ENCODE measurements around the gene PABPN1L.

PABPN1L gene

GRCh38 chr16:88866151-88866920, at the start of gene PABPN1L:
PABPN1L (minus strand) TSS chr16:88866660; CDS start chr16:88866606, 54 bp downstream.
- no peak for DNase-seq

GRCh38 chr16:88915639-88916327, 49.3 kb upstream of the PABPN1L start:
- DNase-seq: no peak

DNA sequence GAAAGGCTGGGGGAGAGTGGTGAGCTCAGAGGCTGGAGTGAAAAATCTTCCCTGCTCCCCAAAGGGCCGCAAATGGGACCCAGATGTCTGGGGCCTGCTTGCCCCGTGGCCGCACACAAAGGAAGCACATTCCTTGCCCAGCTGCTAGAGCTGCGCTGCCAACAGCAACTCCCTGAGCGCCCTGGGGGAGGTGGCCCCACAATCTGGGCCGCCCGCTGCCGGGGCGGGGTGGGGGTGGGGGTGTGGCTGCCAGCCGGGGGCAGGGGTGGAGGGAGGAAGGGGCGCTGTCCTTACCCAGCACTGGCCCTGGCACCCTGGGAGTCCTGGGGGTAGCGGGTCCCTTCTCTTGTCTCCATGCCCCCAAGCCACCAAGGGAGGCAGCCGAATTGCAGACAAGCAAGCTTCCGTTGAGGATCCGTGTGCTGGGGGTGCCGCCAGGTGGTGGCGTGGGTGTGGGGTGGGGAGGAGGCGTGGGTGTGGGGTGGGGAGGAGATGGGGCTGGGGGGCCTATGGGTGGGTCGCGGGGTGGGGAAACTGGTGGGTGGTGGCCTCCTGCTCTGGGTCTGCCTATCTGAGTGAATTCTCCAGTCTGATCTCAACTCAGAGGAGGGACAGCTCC, 48.4 kb upstream of the PABPN1L start:
- no peak for DNase-seq

DNA sequence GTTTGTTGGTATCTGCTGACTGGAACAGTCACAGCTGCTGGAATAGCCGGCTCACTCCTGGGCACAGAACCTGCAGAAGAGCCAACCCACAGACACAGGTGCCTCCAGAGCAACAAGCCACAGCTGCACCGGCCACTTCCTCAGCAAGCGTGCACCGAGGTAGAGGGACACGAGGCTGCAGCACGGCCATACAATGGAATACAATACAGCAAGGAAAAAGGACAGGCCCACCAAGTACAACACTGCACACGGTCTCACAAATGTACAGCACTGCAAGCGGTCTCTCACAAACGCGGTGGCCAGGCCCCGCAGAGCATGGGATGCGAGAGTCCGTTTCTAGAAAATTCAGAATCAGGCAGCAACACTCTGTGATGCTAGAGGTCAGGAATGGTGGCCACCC, 47.4 kb upstream of the PABPN1L start:
- DNase-seq: no peak

- DNase-seq: no peak
Measured at GRCh38 chr16:88913001-88913612, 46.6 kb upstream of the PABPN1L start.

DNA sequence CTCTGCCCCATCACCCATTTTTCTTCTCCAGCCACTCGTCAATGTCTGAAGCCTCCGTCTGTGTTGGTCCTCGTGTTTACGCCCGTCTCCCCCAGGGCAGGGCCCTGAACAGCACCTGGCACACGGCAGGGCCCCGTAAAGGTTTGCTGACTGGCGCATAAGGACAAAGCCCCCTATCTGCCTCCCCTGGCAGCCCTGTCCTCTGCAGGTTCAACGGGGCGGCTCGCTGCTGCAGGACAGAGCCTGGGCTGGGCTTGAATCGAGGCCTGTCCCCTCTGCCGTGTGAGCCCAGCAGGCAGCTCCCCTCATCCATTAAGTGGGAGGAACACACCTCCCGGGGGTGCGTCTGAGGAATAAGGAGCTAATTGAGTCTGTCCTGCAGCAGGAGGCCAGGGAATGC, 46.1 kb upstream of the PABPN1L start:
- no peak for DNase-seq

GRCh38 chr16:88911946-88912310, 45.5 kb upstream of the PABPN1L start:
- no peak for DNase-seq

- no peak for DNase-seq
Measured at GRCh38 chr16:88911136-88911945, 44.9 kb upstream of the PABPN1L start.

DNA sequence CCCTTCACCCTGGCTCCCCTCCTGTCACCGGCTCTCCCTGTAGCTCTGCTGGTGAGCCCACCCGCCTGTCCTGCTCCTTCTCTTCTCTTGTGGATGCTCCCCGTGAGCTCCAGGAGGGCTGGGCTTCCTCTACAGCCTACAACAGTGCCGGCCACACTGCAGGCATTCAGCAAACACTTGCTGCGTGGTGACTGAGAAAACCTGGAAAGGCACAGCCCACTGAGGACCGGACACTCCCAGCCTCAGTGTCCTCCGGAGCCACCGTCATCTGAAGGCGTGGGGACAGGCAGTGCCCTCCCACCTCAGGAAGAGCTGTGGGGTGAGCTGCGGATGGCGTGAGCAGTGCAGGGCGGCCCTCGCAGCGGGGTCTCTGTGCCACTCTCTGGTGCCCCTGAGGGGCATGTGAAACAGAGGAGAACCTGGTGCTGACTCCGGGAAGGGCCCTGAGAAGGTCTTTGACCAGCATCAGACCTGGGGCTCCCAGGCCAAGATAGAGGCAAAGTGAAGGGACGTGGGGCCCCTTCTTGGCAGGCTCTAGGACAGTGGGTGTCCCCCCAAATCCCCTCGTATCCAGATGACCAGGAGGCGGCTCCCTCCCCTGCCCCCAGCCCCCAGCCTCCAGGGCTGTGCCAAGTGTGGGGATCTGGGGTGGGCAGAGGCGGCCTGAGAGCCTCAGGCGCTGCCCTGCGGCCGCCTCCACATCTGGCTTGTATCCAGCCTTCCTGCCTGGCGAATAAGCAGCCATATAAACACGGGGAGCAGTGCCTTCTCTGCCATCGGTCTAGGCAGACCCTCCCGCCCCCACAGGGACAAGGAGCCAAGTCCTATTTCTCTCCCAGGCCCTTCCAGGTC, 44.0 kb upstream of the PABPN1L start:
- DNase-seq: no peak

DNA sequence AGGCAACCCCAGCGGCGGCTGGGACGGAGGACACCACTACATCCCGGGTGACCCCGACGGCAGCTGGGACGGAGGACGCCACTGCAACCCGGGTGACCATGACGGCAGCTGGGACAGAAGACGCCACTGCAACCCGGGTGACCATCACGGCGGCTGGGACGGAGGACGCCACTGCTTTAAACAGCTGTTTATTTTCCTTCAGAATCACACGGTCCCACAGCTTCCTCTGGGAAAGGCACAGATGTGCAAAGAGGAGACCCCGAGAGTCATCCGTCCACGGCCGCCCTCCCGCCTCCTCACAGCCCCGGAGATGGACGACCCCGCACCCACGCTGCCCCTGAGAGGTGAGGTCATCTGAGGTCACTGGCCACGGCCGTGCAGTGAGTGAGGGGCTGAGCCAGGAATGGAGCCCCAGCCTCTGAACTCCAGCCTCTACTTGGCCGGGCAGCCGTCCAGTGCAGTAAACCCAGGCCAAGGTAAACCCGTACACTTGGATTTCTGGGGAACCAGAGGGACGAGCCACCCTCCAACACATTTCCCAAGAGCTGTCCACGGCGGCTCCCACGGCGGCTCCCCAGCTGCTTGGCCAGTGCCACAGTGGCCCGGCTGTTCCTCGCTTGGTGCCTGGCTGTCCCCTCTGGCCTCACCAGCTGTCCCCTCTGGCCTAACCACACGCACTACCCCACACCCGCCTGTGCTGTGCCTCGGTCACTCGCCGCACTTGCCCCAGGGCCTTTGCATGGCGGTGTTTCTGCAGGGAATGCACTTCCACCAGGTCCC, 43.2 kb upstream of the PABPN1L start:
- DNase-seq: no peak

DNA sequence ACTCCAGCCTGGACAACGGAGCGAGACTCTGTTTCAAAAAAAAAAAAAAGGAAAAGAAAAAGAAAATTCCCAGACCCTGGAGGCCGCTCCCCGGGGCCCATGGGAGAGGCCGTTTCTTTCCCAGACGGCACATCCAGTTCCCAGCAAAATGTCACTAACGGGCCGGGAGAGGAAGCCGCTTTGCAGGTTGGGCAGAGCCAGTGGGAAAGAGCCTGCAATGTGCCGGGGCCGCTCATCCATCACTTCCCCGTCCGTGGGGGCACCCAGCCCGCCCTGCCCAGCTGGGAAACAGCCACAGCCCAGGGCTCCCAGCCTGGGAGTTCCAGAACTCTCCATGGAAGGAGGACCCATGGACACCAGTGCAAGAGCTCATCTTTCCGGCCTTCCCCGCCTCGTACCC, 41.8 kb upstream of the PABPN1L start:
- no peak for DNase-seq

DNA sequence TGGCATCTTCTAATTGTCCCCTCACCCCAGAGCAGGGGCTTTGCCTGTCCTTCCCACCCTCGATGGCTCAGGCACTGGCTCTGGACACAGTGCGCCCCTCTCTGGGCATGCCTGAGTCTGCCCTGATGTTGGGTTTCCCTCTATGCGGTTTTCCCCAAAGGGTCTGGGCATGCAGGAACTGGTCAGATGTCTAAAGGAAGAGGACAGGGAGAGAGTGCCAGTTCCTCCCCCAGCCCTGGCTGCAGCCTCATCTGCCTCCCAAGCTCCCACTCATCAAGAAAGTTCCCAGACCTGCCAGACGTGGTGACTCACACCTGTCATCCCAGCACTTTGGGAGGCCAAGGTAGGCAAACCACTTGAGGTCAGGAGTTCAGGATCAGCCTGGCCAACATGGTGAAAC, 41.3 kb upstream of the PABPN1L start:
- DNase-seq: no peak

DNA sequence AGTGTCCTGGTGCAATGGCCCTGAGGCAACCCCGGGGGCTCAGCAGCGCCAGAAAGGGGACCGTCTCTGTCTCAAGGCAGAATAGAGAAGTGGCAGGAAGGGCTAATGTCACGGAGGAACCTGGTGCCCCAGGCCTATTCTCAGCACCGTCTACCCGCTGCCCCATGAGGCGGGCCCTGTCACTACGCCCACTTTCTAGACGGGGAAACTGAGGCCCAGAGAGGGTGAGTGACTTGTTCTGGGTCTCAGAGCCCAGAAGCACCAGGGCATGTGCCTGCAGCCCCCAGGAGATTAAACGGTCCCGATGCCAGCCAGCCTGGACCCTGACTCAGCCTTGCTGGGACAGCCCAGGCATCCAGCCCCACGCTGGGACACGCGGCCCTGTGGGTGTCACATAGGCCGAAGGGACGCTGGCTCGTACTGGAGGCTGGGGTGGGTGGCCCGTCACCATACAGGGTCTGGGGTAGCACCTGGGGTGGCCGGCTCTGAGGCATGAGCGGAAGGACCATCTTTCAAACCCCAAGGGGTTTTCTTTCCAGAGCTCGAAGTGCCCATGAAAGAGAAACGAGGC, 40.2 kb upstream of the PABPN1L start:
- no peak for DNase-seq

- DNase-seq: no peak
Measured at GRCh38 chr16:88906020-88906419, 39.6 kb upstream of the PABPN1L start.

DNA sequence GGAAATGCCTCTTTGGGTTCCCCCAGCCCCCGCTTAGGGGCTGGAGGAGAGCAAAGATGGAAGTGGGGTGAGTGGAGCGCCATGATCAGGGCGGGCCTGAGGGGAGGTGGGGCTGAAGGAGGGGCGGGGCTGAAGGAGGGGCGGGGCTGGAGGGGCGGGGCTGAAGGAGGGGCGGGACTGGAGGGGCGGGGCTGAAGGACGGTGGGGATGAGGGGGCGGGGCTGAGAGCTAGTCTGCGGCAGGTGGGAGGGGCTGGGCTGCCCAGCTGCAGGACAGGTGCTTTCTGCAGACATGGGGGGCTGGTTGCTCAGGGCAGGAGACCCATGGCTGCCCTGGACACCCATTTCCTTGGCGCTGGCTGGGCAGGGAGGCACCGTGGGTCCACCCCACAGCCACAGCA, 39.1 kb upstream of the PABPN1L start:
- no peak for DNase-seq

DNA sequence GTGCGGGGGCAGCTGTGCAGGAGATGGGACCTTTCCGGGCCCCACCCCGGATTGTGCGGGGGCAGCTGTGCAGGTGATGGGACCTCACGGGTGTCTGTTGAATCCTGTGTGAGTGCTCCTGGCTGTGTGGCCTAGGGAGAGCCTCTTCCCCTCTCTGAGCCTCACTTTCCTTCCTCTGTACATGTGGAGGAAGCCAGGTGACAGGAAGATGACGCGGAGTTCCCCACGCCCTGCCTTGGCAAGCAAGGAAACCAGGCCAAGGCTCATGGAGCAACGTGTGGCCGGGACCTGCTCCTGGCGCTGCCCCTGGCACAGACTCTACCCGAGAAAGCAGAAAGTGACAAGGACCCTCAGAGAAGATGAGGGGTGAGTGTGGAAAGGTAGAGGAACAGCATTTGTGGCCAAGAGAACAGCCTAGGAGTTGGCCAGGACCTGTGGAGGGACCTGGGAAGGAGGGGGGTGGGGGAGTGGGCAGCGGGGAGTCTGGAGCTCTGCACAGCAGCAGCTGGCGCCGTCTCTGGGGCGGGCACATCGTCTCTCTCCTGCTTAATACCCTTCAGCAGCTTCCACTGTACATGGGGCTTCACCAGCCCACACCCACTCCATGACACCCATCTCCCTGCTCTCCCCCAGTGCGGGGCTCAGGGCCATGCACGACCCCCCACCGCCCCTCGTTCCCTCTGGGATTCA, 38.4 kb upstream of the PABPN1L start:
- no peak for DNase-seq

GRCh38 chr16:88903267-88903666, 36.8 kb upstream of the PABPN1L start:
- DNase-seq: no peak

DNA sequence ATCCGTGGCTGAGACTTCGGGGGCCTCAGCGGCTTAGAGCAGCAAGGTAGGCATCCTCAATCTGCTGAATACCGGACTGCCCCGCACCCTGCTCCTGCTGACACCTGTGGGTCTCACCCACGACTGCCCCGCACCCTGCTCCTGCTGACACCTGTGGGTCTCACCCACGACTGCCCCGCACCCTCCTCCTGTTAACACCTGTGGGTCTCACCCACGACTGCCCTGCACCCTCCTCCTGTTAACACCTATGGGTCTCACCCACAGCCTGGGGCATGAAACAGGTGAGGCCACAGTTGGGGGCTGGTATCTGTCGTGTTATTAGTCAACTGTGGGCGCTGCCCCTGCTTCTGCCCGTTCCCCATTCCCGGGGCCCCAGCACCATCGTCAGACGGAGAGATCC, 36.3 kb upstream of the PABPN1L start:
- DNase-seq: no peak

DNA sequence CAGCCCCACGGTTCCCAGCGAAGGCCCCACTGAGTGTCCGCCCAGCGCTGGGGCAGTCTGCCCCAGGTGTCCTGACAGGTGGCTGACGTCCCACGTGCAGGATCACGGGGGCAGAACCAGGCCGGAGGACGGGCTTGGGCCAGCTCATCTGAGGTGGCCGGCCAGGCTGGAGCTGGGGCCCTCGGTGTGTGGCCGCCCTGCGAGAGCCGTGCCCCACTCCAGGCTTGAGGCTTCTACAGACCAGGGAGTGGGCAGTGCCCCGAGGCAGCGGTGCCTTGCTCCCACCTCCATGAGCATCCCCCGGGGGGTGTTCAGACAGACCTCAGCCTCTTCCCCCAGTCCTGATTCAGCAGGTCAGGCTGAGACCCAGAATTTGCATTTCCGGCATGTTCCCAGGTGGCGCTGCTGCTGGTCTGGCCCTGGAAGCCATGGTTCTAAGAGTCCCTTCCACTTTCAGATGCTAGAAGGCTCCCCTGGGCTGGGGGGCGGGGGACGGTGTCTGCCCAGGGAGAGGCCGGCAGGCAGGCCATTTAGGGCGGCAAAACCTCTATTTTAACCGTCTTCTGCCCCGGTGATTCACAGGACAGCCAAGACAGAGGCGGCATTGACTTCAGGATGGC, 35.4 kb upstream of the PABPN1L start:
- no peak for DNase-seq

DNA sequence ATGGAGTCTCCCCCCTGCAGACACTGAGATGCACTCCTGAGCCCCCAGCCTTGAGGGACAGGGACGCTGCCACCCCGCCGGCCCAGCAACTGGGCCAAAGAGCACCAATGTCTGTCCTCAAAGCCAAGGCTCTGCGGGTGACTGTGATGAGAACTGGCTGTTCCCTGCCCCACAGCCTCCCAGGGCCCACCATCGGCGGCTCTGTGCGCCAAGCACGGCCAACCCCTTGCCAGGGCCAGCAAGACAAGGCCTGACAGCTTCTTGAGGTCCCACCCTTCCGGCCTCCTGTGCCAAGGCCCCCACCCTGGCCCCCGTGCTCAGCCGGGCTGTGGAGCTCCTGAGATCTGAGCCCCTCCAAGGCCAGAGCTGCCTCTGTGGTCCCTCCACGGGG, 34.2 kb upstream of the PABPN1L start:
- no peak for DNase-seq

All from amniotic stem cell (primary cell).